Subcutaneous adipose tissue (tissue), 4 donors: ENCODE results near the gene KRTAP12-2. TPM values are rescaled to one million over a fixed set of nuclear protein-coding genes. Genes with fewer than 3 reads are reported as not detected.

ENCODE experiments used
- total RNA-seq, 4 donors: library from RNA; depleted of rRNA; stranded (reverse); fragments of >200 nt; gene quantifications; one replicate each; pipeline ENCODE4 v1.1.0, GENCODE V29; 2016
- TF ChIP-seq, protein P1 (sequence below): fragments of 450-650 bp; IDR thresholded peaks from one replicate; pipeline ENCODE4 v1.5.1; 2016; ENCODE audit warnings: low read depth, mild to moderate bottlenecking, control low read depth, antibody characterized with exemption, moderate library complexity

Gene KRTAP12-2
- total RNA-seq, 4 donors from 2014 or later: not detected

DNA sequence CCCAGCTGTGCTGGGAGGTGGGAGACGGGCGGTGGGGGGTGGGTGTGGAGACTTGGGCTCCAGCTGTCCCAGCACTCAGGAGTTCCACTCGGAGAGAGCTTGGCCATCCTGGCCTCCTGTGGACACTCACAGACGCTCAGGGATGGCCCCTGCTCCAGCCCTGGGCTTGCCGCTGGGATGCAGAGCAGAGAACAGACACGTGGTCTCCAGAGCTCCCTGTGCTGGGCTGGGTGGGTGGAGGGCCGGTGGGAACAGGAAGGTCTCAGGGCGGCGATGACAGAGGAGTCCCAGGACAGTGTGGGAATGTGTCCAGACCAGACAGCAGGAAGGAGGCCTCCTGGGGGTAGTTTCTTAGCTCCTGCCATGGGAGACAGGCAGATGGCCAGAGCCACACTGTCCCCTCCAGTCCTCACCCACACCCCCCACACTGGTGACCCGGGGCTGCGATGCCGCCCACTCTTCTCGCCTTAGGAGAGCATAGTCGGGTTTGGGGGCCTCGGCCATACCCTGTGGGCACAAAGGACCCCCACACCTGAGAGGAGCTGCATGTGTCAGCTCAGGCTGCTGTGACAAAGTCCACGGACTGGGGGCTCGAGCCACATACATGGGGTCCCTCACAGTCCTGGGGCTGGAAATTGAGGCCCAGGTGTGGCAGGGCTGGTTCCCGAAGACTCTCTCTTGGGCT is 37.9 kb downstream of the KRTAP12-2 start:
- TF ChIP-seq, protein P1, sequence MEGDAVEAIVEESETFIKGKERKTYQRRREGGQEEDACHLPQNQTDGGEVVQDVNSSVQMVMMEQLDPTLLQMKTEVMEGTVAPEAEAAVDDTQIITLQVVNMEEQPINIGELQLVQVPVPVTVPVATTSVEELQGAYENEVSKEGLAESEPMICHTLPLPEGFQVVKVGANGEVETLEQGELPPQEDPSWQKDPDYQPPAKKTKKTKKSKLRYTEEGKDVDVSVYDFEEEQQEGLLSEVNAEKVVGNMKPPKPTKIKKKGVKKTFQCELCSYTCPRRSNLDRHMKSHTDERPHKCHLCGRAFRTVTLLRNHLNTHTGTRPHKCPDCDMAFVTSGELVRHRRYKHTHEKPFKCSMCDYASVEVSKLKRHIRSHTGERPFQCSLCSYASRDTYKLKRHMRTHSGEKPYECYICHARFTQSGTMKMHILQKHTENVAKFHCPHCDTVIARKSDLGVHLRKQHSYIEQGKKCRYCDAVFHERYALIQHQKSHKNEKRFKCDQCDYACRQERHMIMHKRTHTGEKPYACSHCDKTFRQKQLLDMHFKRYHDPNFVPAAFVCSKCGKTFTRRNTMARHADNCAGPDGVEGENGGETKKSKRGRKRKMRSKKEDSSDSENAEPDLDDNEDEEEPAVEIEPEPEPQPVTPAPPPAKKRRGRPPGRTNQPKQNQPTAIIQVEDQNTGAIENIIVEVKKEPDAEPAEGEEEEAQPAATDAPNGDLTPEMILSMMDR: no peak

DNA sequence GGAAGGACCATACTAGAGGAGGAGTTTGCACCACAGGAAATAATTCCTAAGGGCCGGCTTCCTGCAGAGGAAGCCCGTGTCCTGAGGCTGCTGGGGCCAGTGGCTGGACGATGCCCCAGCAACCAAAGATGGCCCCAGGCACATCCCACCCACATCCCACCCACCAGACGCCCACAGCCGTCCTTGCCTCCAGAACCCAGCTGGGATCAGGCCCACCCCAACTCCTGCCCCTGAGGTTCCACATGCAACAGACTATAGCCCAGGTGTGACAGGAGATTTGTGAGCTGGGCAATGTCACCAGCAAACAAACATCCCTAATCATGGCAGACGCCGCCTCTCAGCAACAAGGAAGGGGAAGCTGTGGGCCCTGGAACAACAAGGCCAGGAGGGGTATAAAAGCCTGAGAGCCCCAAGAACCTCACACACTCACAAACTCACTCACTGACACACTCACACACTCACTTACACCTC is 40.0 kb downstream of the KRTAP12-2 start, which contains the start of gene KRTAP10-9:
Gene KRTAP10-9, plus strand, starts transcription at position 421 of the 471 bp plus-strand sequence. CDS start 79 bp downstream, outside the sequence.
- TF ChIP-seq, protein P1: no peak

- TF ChIP-seq, protein P1: no peak
These were observed 40.5 kb downstream of the KRTAP12-2 start for GRCh38 chr21:44626262-44626661.

DNA sequence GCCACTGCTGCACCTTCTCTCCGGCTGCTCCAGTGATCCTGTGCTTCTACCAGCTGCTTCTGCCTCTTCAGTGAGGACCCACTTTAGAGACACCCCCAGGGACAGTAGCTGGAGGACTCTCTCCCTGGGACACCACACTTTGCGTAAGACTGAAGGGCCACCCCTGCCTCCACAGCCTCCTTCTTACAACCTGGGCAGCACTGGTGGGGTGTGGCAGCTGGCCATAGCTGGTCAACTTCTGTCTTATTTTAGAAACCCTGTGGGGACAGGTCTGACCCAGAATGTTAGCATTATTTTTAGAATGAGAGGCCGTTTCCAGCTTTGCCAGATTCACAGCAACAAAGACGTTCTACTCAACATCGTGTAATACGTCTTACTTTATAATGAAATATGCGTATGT is 41.0 kb downstream of the KRTAP12-2 start:
- TF ChIP-seq, protein P1: no peak

GRCh38 chr21:44623575-44623974 is 43.2 kb downstream of the KRTAP12-2 start:
- TF ChIP-seq, protein P1: no peak

DNA sequence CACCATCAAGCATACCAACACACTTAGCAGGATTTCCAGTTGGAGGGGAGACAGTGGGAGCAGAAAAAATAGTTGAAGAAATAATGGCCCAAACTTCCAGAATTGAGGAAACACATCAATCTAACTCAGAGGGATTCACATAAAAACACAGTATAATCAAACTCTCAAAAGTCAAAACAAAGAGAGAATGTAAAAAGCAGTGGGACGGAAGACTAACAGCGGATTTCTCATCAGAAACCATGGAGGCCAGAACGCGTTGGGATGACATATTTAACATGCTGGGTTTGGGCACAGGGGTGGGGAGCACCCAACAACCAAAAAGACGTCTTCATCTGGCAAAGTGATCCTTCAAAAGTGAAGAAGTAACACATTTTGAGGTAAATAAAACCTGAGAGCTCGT is 46.8 kb downstream of the KRTAP12-2 start:
- TF ChIP-seq, protein P1: no peak

DNA sequence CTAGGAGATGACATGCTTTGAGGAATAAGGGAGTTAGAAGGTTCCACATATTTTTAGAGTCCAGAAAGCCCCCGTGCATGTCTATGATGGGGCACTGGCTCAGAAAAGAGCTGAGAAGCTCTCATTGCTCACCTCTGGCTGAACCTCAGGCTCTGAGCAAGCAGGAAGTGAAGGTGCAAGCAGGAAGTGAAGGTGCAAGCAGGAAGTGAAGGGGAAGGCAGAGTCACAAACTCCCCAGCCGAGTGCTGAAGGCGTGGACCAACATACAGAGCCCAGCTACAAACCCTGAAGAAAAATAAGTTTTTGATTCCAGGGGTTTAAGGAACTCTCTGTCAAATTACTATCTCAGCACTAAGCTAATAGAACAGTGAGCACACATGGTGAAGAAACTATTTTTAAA is 47.8 kb downstream of the KRTAP12-2 start:
- TF ChIP-seq, protein P1: no peak
